HG03066 (cell line): Measurements from ENCODE around the gene NFIA.

ENCODE experiments used
- ATAC-seq: cut with Tn5 transposase; IDR thresholded peaks from one replicate; pipeline ENCODE4 v1.9.1; 2021; ENCODE audit warnings: low read depth; ENCODE audit not compliant: unreplicated experiment

The NFIA gene

DNA sequence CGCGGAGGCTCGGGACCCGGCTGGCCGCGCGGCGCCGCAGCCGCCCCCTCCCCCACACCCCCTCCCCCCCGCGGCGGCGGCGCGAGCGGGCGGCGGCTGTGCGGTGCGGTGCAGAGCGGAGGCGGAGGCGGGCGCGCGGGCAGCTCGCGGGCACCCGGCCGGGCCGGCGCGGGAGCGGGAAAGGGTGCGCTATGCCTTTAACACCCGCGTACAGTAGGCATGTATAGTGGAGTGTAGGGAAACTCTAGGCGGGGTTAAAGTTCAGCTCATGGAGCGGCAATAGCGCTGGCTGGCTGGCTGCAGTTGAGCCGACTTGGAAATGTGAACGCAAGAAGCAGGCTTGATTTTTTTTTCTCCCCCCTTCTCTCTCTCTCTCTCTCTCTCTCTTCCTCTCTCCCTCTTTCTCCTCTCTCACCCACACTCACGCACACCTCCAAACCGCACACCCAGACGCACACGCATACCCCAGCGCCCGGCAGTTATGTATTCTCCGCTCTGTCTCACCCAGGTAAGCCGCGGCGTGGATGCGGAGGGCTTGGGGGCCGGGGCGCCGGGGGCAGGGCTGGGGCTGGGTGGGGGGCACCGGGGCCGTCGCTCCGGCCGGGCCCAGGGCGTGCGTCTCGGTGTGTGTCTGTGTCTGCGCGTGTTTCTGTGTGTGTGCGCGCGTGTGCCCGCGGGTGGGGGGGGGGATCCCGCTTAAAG lies at the start of gene NFIA:
TSS of gene NFIA (plus strand) at position 251 of the 702 bp plus-strand sequence.
- no peak for ATAC-seq

DNA sequence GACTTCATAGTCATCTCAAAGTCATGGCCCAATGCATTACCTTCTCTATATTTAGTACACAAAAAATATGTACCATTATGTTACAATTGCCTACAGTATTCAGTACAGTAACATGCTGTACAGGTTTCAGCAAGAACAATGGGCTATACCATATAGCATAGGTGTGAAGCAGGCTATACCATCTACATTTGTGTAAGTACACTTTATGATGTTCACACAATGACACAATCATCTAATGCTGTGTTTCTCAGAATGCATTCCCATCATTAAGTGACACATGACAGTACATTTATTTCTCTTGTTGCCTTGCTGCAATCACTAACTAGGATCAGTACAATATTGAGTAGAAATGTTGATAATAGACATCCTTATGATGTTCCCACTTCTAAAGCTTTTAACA lies 46.5 kb upstream of the NFIA start:
- no peak for ATAC-seq

DNA sequence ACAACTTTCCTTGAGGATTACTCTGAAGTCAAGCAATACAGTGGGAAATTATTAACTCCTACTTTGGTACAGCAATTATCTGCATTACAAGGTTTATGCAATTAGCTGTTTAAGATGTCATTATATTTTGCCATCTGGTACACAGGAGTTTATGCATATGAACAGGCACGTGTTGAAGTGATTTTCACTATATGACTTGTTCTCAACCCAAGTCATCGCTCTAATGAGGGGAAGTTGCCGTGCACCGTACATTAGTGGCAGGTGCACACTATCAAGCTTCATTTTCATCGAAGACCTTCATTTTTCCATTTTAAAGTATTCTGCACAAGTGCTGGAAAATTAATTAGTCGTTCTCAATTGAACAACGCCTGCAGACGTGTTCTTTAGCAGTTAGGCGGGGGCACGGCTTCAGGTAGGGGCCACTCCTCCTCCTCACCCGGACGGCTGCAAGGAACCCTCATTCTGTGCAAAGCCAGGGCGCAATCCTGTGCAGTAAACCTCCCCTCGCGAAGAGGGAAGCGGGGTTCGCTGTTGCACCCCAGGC lies 39.8 kb upstream of the NFIA start:
- no peak for ATAC-seq

DNA sequence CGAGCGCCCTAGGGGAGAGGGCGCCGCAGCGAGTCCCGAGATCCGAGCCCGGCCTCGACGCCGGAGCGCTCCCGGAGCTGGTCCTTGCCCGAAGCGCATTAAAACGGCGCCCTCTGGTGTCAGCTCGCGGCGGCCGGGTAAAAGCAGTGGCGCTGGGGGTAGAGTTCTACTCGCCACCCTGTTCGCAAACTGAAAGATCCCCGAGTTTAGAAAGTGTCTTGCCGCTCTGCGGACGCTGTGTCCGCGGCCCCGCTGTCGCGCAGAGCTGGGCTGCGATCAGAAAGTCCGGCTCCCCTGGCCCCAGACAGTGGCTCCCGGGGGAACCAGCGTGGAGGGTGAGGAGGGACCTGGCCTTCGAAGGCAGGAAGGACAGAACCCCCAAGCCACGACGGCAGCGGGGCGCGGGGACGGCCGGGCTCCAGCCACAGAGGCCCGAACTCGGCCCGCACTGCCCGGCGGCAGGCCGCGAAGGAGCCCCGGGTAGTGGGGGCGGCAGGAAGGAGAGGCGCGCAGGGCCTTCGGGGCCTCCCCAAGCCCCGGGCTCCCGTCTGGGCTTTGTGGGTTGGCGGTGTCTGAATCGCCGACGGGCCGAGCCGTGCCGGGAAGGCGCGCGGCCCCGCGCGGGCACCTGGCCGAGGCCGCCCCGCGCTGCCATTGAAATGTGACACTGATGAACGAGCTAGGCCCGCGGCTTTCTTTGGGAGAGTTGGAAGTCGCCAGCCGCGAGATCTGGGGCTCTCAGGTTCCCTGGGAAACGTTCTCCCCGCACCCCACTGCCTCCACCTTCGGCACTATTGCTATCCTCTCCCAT lies 39.1 kb upstream of the NFIA start:
- no peak for ATAC-seq

DNA sequence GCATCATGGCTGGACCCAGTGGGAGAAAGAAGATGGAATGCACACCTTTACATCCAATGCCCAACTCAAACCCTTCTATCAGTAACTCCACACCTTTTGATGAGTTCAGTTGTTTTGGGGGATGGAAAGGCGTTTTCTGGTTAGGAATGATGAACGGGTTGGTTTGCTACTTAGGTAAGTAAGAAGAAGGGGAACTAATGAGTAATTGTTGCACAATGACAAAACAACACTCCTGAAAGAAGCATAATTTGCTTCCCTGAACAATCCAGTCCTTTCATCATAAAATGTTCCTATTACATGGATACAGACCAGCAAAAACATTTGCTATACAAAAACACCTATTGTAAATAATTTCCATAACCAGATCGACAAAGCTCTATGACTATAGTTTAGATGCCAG lies 35.9 kb upstream of the NFIA start:
- no peak for ATAC-seq

DNA sequence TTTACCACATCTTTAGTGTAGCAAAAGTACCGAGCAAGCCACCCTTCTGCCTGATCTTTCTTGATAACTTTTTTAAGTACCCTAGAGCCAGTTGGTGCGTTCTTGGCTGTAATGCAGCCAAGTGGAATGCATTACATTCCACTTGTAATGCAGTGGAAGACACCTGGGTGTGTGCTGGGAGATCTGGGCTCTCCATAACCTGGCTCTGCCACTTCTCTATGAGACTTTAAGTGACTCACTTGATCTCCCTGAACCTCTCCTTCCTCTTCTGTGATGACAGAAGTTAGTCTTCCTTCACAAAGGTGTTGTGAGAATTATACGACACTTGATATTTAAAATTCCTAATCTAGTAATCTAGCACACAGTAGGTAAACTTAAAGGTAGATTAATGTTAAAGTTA lies 35.3 kb upstream of the NFIA start:
- ATAC-seq: no peak

DNA sequence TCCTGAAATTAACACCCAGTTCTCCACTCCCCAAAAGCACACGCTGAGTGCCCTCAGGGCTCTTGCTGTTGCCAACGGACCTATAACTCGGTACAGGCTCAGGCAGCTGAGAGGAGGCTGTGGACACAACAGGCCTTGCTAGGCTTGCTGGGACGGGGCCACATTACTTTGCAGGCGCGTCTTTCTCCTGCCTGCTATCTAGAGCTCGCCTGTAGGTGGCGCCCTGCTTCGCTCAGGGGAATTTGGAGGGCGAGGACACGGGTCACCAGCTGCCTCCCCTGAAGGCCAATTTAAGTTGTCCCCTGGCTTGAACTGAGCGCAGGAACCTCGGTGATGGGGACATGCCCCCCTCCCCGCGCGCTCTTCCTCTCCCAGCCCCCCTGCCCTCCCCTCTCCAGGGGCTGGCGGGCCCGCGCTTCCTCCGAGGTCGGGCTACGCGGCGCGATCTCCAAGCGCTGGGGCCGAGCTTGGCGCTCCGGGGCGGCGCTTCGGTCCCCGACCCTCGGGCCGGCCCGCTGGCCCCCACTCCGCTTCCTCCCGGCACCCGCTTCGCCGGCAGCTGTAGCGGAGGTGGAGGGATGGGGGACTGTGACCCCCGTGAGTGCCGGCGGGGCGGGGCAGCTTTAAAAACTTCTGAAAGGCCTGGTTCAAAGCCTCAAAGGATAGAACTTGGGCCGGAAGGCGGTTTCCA lies 32.4 kb upstream of the NFIA start:
- ATAC-seq: peak; percentile 84

DNA sequence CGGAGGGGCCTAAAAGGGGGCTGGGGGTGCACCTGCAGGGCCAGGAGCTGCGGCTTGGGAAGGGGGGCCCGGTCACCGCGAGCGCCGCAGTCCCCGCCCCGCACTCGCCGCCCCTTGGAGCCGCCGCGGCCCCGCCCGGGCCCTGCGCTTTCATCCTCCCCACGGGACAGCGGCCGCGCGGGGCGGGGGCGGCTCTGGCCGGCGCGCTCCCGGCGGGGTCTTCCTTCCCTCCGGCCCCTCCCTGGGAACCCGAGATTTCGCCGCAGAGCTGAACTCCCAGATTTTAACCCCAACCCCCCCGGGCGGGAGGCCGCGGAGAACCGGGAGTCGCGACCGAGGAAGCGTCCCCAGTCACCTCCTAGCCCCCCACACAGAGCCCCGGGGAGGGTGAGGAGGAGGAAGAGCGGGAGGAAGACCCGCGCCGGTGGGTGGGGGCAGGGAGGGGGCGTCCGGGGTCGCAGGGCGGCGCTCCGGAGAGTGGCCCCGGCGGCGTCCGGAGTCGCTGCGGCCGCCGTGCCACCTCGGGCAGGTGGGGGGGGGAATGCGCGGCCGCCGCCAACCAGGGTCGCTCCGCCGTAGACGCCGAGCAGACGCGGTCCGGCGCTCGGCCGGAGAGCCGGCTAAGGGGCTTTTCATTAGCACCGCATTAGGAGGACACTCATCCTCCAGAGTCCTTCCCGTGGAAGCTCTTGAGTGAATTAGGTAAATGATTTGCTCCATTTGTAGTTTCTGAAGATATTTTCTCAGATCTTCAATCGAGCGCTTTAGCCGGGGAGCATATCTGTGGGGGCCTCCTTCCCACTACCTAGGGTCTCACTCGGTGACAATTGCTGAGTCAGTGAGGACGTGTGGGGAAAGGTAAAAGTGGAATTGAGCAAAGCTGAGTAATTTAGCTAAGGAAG lies 31.6 kb upstream of the NFIA start:
- ATAC-seq: peak; percentile 6

DNA sequence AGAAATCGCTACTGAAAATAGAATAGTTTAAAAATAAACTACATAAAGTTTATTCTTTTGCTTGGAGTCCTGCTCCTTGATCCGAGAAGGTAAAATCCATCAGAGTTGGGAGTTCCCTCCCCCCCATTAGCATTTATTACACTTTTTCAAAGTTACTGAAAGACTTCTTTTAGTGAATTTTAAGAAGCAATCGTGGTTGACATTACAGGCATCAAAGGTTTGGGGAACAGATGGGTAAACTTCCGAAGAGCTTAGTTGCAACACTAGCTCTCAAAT lies 31.0 kb upstream of the NFIA start:
- ATAC-seq: no peak

DNA sequence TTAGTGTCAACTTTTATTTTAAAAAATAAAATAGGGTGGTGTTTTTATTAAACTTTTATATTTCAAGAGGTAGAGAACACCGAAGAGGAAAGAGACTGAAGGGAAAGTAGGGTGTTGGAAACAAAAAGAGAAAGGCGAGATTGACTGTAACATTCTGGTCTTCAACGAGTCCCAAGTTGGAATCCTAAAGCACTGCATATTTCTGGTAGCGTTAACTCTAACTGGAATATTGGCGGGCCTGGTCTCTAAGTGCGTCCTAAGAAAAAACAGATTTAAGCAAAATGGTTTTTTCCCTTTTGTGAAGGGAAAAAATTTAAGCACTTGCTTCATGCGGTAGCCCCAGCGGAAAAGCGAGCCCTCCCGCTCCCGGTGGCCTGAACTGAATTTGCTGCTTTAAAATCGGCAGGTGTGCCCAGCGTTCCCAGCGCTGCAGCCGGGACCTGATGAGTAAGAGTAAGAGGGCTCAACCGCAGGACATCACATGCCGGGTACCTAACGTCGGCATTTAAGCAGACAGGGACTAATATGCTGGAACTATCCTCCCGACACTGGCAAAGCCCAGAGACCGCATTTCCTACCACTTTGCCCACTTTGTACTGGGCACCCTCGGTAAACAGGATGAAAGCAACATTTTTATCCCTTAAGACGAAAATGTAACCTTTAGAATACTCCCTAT lies 30.5 kb upstream of the NFIA start:
- ATAC-seq: no peak

DNA sequence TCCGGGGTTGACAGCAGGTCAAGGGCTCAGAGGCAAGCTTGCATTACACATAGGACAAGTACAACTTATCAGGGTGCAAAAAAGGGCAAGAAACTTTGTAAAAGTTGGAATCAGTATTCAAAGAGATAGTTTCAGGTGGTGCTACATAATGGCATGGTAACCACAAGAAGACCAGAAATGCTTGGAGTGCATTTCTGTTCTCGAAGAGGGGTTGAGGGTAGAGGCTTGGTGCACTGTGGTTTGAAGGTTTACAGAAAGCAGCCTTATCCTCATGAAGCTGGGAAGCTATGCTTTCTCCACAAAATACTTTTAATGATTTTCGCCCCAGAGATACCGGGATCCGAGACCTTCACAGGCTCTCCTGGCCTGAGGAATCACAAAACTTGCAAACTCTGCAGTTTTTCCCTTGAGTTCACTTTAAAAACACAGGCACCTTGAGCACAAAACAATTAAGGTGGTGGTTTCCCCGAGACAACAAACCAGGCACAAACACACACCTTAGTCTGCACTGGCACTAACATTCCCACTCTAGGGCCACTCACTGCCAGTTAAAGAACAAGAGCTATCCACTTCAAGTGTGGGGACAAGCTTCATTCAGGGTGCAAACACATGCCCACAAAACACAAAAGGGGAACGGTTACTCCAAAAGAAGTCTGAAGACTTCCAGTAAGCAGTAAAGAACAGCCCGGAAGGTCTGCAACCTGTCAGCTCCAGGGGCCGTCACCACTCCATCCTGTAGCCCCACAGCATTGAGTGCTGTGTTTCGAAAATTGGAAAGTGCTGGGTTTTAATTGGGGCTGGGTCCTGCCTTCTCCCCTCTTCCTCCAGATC lies 29.8 kb upstream of the NFIA start:
- no peak for ATAC-seq

DNA sequence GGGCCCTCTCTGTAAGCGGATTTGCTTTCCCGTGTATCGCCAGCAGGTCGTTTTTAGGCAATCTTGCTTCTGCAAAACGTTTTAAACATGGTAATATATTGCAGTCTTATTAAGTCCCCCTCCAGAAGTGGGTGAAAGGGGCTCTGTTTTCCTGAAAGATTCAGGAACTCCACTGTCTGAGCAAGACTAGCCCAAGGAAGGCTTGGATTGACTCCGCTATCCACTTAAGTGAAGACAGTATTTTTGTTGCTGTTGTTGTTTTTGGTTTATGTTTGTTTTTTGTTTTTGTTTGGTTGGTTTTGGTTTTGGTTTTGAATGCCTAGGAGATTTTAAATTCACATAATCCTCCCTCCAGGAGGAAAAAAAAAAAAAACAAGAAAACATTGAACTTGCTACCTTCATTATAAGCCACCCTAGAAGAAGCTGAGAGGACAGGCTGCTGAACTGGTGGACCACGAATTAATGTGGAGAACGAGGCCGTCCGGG lies 29.1 kb upstream of the NFIA start:
- ATAC-seq: no peak

DNA sequence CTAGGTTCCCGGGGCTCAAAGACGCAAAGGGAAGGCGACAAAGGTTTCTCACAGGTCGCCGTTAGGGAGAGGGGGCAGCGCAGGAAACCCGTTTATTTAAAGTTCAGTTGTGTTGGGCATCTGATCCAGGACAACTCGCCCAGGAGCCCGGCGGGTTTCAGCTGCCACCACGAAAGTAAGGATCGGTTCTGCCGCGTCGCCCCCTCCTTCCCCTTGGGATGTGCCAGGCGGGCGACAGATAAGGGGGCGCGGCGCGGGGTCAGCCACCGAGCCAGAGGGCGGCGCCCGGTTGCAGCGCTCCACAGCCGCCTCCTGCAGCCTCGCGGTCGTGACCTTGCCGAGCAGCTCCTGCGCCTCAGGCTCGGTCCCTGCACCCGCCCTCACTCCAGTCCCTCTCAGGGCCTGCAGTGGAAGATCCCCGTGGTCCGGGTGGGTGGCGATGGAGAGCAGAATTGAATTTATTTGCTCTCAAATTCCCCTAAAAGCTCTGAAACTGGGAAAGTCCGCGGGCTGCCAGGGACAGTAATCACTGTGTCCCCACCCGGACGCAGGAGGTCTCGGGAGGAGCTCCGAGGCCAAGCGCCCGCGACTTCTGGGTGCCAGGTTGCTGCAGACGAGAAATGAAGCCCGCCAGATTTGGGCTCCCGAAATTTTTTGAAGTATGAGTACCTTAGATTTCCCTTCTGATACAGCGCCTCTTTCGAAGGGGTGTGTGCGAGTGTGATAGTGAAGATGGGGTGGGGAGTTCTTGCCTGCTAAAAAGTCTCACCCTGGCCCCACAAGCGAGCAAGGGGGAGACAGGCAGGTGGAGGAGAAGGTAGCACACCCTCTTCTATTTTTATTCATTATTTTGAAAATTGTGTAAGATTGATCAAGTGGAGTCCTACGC lies 28.4 kb upstream of the NFIA start:
- ATAC-seq: no peak

DNA sequence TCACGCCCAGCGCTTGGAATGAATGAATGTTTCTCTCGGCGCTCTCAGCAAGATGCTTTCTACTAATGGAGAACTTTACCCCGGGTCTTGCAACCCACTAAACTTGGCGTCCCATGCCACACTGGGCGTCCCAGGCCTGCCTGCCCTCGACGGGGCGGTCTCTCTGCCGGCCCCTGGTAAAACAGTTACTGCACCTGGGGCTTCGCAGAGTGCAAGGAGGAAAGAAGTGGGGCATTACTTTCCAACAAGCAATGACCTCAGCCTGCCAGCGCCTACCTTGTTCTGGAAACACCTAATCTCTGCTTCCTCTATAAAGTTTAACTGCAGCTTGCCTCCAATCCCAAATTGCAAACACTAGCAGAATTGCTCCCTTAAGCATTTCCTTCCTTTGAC lies 27.8 kb upstream of the NFIA start:
- no peak for ATAC-seq

DNA sequence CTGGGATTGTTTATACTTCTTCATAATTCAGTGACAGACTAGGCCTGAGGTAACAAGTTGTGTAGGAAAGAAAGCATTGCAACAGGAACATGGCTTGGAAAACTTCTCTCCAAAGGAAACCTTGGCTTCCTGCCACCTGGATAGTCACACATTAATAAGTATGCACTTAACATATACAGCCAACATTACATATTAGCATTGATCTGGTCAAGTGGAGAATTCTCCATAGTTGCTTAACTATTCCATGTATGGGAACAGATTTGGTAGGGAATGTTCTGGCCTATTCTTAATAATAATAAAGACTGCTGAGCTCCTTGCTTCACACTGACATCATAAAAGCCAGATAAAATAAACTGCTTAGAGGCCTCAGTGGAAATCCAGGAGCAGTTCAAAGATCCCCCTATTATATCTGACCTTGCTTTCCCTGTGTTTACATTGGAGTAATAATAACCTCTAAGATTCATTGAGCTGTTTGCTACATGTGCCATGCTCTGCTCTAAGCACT lies 27.2 kb upstream of the NFIA start:
- ATAC-seq: no peak

DNA sequence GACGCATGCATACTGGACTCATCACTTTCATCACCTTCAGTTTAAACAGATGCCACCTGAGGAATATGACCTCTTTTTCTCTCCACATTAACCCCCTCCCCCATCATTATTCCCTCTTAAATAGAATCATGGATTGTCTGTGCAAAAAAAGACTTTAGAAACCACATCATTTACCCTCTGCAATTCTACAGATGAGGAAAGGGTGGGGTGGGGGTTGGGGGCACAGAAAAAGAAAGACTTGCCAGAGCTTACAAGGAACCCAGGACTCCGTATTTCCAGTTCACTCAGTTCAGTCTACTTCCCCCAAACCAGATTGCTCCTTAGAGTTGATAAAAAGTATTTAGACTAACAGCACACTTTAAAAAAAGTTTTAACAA lies 26.2 kb upstream of the NFIA start:
- ATAC-seq: no peak

DNA sequence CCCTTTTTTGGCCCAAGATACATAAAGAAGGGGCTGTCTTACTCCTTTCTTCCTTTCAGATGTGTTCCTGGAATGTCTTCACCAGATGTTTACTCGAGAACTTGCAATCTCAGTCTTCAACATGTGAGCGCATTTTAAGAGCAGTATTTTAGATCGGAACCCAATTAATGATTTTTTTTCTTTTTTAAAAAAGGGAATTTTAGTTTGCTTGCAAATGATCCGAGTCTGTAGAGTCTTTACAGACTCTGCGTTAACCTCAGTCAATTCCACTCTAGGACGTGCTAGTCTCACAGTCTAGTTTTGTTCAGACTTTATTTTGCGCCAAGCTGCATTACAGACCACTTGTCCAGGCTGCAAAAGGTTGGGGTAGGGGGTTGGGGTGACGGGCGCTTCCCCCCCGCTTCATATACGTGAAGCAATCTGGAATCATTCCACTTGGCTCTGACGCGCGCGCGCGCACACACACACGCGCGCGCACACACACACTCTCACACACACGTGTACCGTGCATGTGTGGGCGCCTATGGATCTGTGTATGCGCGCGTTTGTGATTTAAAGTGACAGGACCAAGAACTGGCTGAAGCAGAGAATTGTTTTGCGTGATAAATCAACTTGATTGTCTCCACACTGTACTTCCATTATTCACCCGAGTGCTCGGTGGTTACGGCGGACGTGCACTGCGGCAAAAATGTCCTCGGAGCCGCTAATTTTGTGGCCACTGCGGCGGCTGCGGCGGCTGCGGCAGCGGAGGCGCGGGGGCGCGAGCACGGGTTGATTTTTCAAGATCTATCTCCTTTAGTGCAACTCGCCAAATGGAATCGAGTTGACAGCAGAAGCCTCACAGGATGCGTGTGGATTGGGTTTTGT lies 25.6 kb upstream of the NFIA start:
- ATAC-seq: no peak
